Pulmonary artery endothelial cell (primary cell): ENCODE data around the gene HERPUD1. TPM values are rescaled to one million over a fixed set of nuclear protein-coding genes. Genes with fewer than 3 reads are reported as not detected.

Experiments used
- total RNA-seq: library from RNA; depleted of rRNA; stranded (reverse); fragments of >200 nt; gene quantifications from 2 replicates; pipeline ENCODE4 v1.2.3, GENCODE V29; 2014

Gene HERPUD1
- total RNA-seq, 1 donor from 2014 or later: 43.6 TPM

Other genes starting within 250 kb of the HERPUD1 start
- 26.1 and 29.9 TPM in 2 replicates for gene MT1X, start 249.7 kb upstream of the HERPUD1 start, total RNA-seq
- gene NUP93, start 202.0 kb upstream of the HERPUD1 start, total RNA-seq: 111 and 118 TPM in 2 replicates
- not detected in 2 replicates for gene SLC12A3, start 66.9 kb upstream of the HERPUD1 start, total RNA-seq
- 0.14 and 0.33 TPM in 2 replicates for gene CETP, start 29.8 kb downstream of the HERPUD1 start, total RNA-seq
- 10.2 and 16.8 TPM in 2 replicates for gene NLRC5, start 57.4 kb downstream of the HERPUD1 start, total RNA-seq
- 70.8 and 73.7 TPM in 2 replicates for gene CPNE2, start 160.4 kb downstream of the HERPUD1 start, total RNA-seq